ENCODE measurements around the gene CSHL1. TPM values are rescaled to one million over a fixed set of nuclear protein-coding genes. Genes with fewer than 3 reads are reported as not detected.
"Not testable (repeated sequence)": the region's sequence is repeated elsewhere in the genome, so short reads cannot be mapped to it uniquely, and the experiment has no call there.

Gene CSHL1
- total and polyA plus RNA-seq, 2 donors (not counting 1 experiment from before 2014, with no cell fraction given), result not detected

GRCh38 chr17:63896524-63897354 is 14.3 kb downstream of the CSHL1 start, which contains the start of gene CSH1:
Gene CSH1, minus strand, starts transcription at chr17:63896574. Its CDS starts 63 bp downstream, at chr17:63896511.
- H3K27ac ChIP-seq (ENCODE audit: low read length in 2 of 2); H3K9me3 Mint-ChIP-seq (ENCODE audit: insufficient read depth); H3K36me3 ChIP-seq (replicated peaks in 1 of 2; ENCODE audit: control extremely low read depth in 1 of 2, control insufficient read depth in 1 of 2, extremely low read depth in 1 of 2, insufficient read depth in 2 of 2, low read length in 1 of 2); H3K4me2 ChIP-seq (replicated peaks; ENCODE audit: low read depth, low read length, poor library complexity, severe bottlenecking); H3K4me3 ChIP-seq (ENCODE audit: control extremely low read depth in 1 of 5, extremely low read depth in 1 of 5, insufficient read depth in 1 of 5, low read depth in 2 of 5, low read length in 4 of 5); POLR2A ChIA-PET; H3K4me1 Mint-ChIP-seq; H3K4me1 ChIP-seq (ENCODE audit: control insufficient read depth in 2 of 2, insufficient read depth in 2 of 2, low read length in 2 of 2); H3K9ac ChIP-seq (ENCODE audit: low read length); H3K27ac Mint-ChIP-seq; H3K27me3 Mint-ChIP-seq; H3K27me3 ChIP-seq (replicated peaks in 1 of 4; ENCODE audit: control extremely low read depth in 1 of 4, control insufficient read depth in 3 of 4, insufficient read depth in 4 of 4, low read length in 3 of 4); H3K79me2 ChIP-seq (ENCODE audit: control insufficient read depth, insufficient read depth, low read length); H3K4me3 Mint-ChIP-seq; H2AFZ ChIP-seq (ENCODE audit: insufficient read depth, low read depth, low read length, poor library complexity, severe bottlenecking); intact Hi-C loops (cut with micrococcal nuclease); DNase-seq; H3K9me3 ChIP-seq (ENCODE audit: control extremely low read depth in 1 of 3, control insufficient read depth in 2 of 3, insufficient read depth in 1 of 3, low read length in 2 of 3); H4K20me1 ChIP-seq (ENCODE audit: control insufficient read depth, insufficient read depth, low read length, poor library complexity, severe bottlenecking): not testable (repeated sequence)
- CTCF ChIA-PET, result interaction anchor here (0.9 kb wide), 1 partner anchor 54 kb away, joined by 4 read pairs; no protein-coding TSS in a partner anchor
- peak; percentile 39 for ATAC-seq (ENCODE audit: low read depth)
- WGBS (ENCODE audit: insufficient coverage), result no CpG with 5 or more reads among the region's 14 CpGs

- H3K27me3 ChIP-seq (replicated peaks in 1 of 4; ENCODE audit: control extremely low read depth in 1 of 4, control insufficient read depth in 3 of 4, insufficient read depth in 4 of 4, low read length in 3 of 4); H3K4me3 ChIP-seq (ENCODE audit: control extremely low read depth in 1 of 5, extremely low read depth in 1 of 5, insufficient read depth in 1 of 5, low read depth in 2 of 5, low read length in 4 of 5); H3K9ac ChIP-seq (ENCODE audit: low read length); H3K79me2 ChIP-seq (ENCODE audit: control insufficient read depth, insufficient read depth, low read length); CTCF ChIA-PET; DNase-seq; H3K9me3 ChIP-seq (ENCODE audit: control extremely low read depth in 1 of 3, control insufficient read depth in 2 of 3, insufficient read depth in 1 of 3, low read length in 2 of 3); H3K4me2 ChIP-seq (replicated peaks; ENCODE audit: low read depth, low read length, poor library complexity, severe bottlenecking); H3K27ac Mint-ChIP-seq; H3K27me3 Mint-ChIP-seq; H3K4me1 Mint-ChIP-seq; H3K36me3 ChIP-seq (replicated peaks in 1 of 2; ENCODE audit: control extremely low read depth in 1 of 2, control insufficient read depth in 1 of 2, extremely low read depth in 1 of 2, insufficient read depth in 2 of 2, low read length in 1 of 2); H3K27ac ChIP-seq (ENCODE audit: low read length in 2 of 2); H4K20me1 ChIP-seq (ENCODE audit: control insufficient read depth, insufficient read depth, low read length, poor library complexity, severe bottlenecking); intact Hi-C loops (cut with micrococcal nuclease); ATAC-seq (ENCODE audit: low read depth); H3K4me3 Mint-ChIP-seq; POLR2A ChIA-PET; H3K4me1 ChIP-seq (ENCODE audit: control insufficient read depth in 2 of 2, insufficient read depth in 2 of 2, low read length in 2 of 2); H3K9me3 Mint-ChIP-seq (ENCODE audit: insufficient read depth); H2AFZ ChIP-seq (ENCODE audit: insufficient read depth, low read depth, low read length, poor library complexity, severe bottlenecking): not testable (repeated sequence)
- no CpG with 5 or more reads among the region's 10 CpGs for WGBS (ENCODE audit: insufficient coverage)
These were observed 16.2 kb downstream of the CSHL1 start for GRCh38 chr17:63894821-63895220.

GRCh38 chr17:63894021-63894420 is 17.0 kb downstream of the CSHL1 start:
- H3K4me3 Mint-ChIP-seq; POLR2A ChIA-PET; H3K27me3 ChIP-seq (replicated peaks in 1 of 4; ENCODE audit: control extremely low read depth in 1 of 4, control insufficient read depth in 3 of 4, insufficient read depth in 4 of 4, low read length in 3 of 4); H3K4me1 ChIP-seq (ENCODE audit: control insufficient read depth in 2 of 2, insufficient read depth in 2 of 2, low read length in 2 of 2); intact Hi-C loops (cut with micrococcal nuclease); ATAC-seq (ENCODE audit: low read depth); H3K9ac ChIP-seq (ENCODE audit: low read length); H3K9me3 ChIP-seq (ENCODE audit: control extremely low read depth in 1 of 3, control insufficient read depth in 2 of 3, insufficient read depth in 1 of 3, low read length in 2 of 3); H3K27ac ChIP-seq (ENCODE audit: low read length in 2 of 2); H3K4me1 Mint-ChIP-seq; H3K4me2 ChIP-seq (replicated peaks; ENCODE audit: low read depth, low read length, poor library complexity, severe bottlenecking); H4K20me1 ChIP-seq (ENCODE audit: control insufficient read depth, insufficient read depth, low read length, poor library complexity, severe bottlenecking); H3K79me2 ChIP-seq (ENCODE audit: control insufficient read depth, insufficient read depth, low read length); H3K27ac Mint-ChIP-seq; H2AFZ ChIP-seq (ENCODE audit: insufficient read depth, low read depth, low read length, poor library complexity, severe bottlenecking); H3K9me3 Mint-ChIP-seq (ENCODE audit: insufficient read depth); H3K27me3 Mint-ChIP-seq; DNase-seq; H3K4me3 ChIP-seq (ENCODE audit: control extremely low read depth in 1 of 5, extremely low read depth in 1 of 5, insufficient read depth in 1 of 5, low read depth in 2 of 5, low read length in 4 of 5); H3K36me3 ChIP-seq (replicated peaks in 1 of 2; ENCODE audit: control extremely low read depth in 1 of 2, control insufficient read depth in 1 of 2, extremely low read depth in 1 of 2, insufficient read depth in 2 of 2, low read length in 1 of 2): not testable (repeated sequence)
- 100% methylated on average over 1 of the region's 3 CpGs for WGBS (ENCODE audit: insufficient coverage)
- CTCF ChIA-PET, result interaction anchor here (0.6 to 5.5 kb wide), 3 partner anchors 9 to 135 kb away, joined by 3 to 33 read pairs (median 5); no protein-coding TSS in a partner anchor
